ENCODE results near the gene CMSS1. TPM values are rescaled to one million over a fixed set of nuclear protein-coding genes. Genes with fewer than 3 reads are reported as not detected.

Gene CMSS1
- total RNA-seq, 1 experiment from 2014 or later, result 64.1 TPM

DNA sequence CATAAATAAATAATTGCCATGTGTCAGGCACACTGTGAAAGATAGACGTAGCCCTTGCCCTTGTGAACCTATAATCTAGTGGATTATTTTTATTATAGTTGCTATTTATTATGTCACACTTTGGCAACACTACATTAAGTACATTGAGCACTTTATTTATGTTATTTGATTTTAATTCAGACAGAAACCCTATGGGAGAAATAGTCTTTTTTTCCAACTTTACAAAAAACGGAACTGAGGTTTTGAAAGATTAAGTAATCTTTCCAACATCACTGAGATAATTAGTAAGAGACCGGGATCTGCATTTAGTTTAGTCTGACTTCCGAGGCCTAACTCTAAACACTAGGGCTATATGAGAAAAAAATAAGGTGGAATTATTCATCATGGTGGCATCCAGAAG lies 299.4 kb downstream of the CMSS1 start (continued):
- TF ChIP-seq, protein P1, sequence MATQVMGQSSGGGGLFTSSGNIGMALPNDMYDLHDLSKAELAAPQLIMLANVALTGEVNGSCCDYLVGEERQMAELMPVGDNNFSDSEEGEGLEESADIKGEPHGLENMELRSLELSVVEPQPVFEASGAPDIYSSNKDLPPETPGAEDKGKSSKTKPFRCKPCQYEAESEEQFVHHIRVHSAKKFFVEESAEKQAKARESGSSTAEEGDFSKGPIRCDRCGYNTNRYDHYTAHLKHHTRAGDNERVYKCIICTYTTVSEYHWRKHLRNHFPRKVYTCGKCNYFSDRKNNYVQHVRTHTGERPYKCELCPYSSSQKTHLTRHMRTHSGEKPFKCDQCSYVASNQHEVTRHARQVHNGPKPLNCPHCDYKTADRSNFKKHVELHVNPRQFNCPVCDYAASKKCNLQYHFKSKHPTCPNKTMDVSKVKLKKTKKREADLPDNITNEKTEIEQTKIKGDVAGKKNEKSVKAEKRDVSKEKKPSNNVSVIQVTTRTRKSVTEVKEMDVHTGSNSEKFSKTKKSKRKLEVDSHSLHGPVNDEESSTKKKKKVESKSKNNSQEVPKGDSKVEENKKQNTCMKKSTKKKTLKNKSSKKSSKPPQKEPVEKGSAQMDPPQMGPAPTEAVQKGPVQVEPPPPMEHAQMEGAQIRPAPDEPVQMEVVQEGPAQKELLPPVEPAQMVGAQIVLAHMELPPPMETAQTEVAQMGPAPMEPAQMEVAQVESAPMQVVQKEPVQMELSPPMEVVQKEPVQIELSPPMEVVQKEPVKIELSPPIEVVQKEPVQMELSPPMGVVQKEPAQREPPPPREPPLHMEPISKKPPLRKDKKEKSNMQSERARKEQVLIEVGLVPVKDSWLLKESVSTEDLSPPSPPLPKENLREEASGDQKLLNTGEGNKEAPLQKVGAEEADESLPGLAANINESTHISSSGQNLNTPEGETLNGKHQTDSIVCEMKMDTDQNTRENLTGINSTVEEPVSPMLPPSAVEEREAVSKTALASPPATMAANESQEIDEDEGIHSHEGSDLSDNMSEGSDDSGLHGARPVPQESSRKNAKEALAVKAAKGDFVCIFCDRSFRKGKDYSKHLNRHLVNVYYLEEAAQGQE (IDR thresholded peaks at IDR 0.05; ENCODE audit: low read depth), result no peak
- TF ChIP-seq ZNF274 (IDR thresholded peaks at IDR 0.05; ENCODE audit: low read depth, low read length) (no peak), POLR2AphosphoS5 (IDR thresholded peaks at IDR 0.05; ENCODE audit: low read depth, low read length) (no peak), SRF (IDR thresholded peaks at IDR 0.05; ENCODE audit: low read depth) (no peak)

DNA sequence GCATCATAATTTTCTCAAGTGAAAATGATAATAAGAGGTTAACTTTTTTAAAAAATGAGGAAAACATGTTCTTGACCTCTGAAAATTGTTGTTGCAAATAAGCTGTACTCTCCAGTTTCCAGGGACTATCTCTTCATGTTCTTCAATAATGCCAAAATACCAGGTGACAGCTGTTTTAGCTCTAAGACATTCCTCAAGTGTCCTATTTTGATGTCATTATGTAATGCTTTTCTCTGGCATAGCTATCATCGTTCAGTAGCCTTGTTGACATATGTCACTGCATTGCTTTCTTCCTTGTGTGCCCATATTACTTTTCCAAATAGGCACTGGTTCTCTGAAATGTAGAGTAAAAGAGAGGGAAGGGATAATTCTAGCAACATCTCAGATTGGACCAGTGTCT lies 302.4 kb downstream of the CMSS1 start:
- Histone ChIP-seq H3K27me3 (ENCODE audit: insufficient read depth, low read length) (no peaks in the 10 kb centered on the region), H3K27ac (ENCODE audit: low read depth, low read length) (no peak overlapping the region), H3K4me1 (ENCODE audit: control insufficient read depth in 1 of 2, insufficient read depth in 2 of 2, low read length in 2 of 2) (no peaks in the 10 kb centered on the region), H2AFZ (ENCODE audit: low read depth, low read length, poor library complexity, severe bottlenecking) (no peak overlapping the region), H3K4me2 (ENCODE audit: low read length) (no peak overlapping the region), H3K79me2 (ENCODE audit: insufficient read depth, low read length) (no peaks in the 10 kb centered on the region), H3K9me2 (ENCODE audit: insufficient read depth) (no peaks in the 10 kb centered on the region), H3K9ac (ENCODE audit: low read length) (no peak overlapping the region), H3K9me3 (ENCODE audit: control insufficient read depth in 1 of 2, insufficient read depth in 1 of 2, low read depth in 1 of 2, low read length in 2 of 2) (no peaks in the 10 kb centered on the region), H3K36me3 (ENCODE audit: control insufficient read depth in 1 of 2, insufficient read depth in 2 of 2, low read length in 2 of 2) (no peaks in the 10 kb centered on the region), H3K4me3 (replicated peaks in 1 of 2; ENCODE audit: low read depth in 1 of 2, low read length in 2 of 2) (no peak overlapping the region), H4K20me1 (ENCODE audit: insufficient read depth) (no peaks in the 10 kb centered on the region)
- BruUV-seq (replicated peaks), result no TSS peak
- no peak for ATAC-seq
- ChIA-PET POLR2A (no interaction called here), CTCF (no interaction called here), RAD21 (ENCODE audit: low non-redundant PET in 1 of 2, low total read pairs in 2 of 2, uncharacterized antibody in 2 of 2, unreplicated experiment in 2 of 2) (no interaction called here)
- intact Hi-C loops (cut with micrococcal nuclease), result no loop called here
- DNase-seq (ENCODE audit: low read depth, low spot score), result no peak
- TF ChIP-seq, protein P1 (IDR thresholded peaks at IDR 0.05; ENCODE audit: low read depth), result no peak
- TF ChIP-seq JUND (IDR thresholded peaks at IDR 0.05) (no peak), SP1 (IDR thresholded peaks at IDR 0.05; ENCODE audit: low read depth) (no peak), POLR2A (IDR thresholded peaks at IDR 0.05; ENCODE audit: borderline replicate concordance, extremely low read depth, insufficient read depth, insufficient read length) (no peak), RAD21 (IDR thresholded peaks at IDR 0.05; ENCODE audit: low read depth) (no peak), EGR1 (IDR thresholded peaks at IDR 0.05; ENCODE audit: low read depth) (no peak), YY1 (IDR thresholded peaks at IDR 0.05; ENCODE audit: extremely low read depth, insufficient replicate concordance, low read depth, low read length) (no peak), EZH2 (IDR thresholded peaks at IDR 0.05) (no peak), SRF (IDR thresholded peaks at IDR 0.05; ENCODE audit: low read depth) (no peak), SIN3A (IDR thresholded peaks at IDR 0.05; ENCODE audit: low read depth) (no peak), FOSL1 (IDR thresholded peaks at IDR 0.05; ENCODE audit: low read depth) (no peak), ELF1 (IDR thresholded peaks at IDR 0.05; ENCODE audit: borderline replicate concordance, low read depth) (no peak), CBX3 (IDR thresholded peaks at IDR 0.05; ENCODE audit: low read depth) (no peak)
- TF ChIP-seq, protein P2, sequence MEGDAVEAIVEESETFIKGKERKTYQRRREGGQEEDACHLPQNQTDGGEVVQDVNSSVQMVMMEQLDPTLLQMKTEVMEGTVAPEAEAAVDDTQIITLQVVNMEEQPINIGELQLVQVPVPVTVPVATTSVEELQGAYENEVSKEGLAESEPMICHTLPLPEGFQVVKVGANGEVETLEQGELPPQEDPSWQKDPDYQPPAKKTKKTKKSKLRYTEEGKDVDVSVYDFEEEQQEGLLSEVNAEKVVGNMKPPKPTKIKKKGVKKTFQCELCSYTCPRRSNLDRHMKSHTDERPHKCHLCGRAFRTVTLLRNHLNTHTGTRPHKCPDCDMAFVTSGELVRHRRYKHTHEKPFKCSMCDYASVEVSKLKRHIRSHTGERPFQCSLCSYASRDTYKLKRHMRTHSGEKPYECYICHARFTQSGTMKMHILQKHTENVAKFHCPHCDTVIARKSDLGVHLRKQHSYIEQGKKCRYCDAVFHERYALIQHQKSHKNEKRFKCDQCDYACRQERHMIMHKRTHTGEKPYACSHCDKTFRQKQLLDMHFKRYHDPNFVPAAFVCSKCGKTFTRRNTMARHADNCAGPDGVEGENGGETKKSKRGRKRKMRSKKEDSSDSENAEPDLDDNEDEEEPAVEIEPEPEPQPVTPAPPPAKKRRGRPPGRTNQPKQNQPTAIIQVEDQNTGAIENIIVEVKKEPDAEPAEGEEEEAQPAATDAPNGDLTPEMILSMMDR (IDR thresholded peaks at IDR 0.05 in 2 of 3, conservative IDR thresholded peaks at IDR 0.05 in 1 of 3; ENCODE audit: borderline replicate concordance in 1 of 3, insufficient read depth in 1 of 3, low read depth in 2 of 3, low read length in 2 of 3), result no peak
- TF ChIP-seq, protein P3, sequence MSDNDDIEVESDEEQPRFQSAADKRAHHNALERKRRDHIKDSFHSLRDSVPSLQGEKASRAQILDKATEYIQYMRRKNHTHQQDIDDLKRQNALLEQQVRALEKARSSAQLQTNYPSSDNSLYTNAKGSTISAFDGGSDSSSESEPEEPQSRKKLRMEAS (IDR thresholded peaks at IDR 0.05), result no peak
